GM18505 (cell line): ENCODE data around the gene NOTUM.

ENCODE experiments used
- ATAC-seq: cut with Tn5 transposase; IDR thresholded peaks from one replicate; pipeline ENCODE4 v1.9.1; 2021; ENCODE audit not compliant: unreplicated experiment
- POLR2A ChIP-seq: IDR thresholded peaks from 4 replicates; pipeline ENCODE4 v1.6.1; 2011; ENCODE audit warnings: borderline replicate concordance; ENCODE audit not compliant: insufficient read depth, insufficient read length; ENCODE audit errors: extremely low read depth

NOTUM gene

DNA sequence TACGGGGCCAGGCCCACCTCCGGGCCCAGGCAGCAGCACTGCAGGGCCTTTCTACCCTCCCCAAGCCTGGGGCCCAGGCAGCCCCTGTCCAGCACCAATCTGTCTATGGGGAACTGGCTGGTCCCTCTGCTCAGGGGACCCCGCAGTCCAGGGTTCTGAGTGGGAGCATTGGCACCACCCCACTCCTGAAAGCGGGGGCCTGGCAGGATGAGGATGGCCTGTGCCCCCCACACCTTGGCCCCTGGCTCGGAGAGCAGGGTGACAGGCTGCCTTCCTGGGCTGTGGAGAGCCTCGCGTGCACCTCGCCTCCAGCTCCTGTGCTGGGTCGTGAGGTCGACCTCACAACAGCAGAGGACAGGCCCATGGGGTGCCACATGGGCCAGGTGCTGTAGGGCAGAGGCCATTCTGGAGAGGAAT is 57.6 kb downstream of the NOTUM start:
- no peak for ATAC-seq
- TF ChIP-seq POLR2A: no peak

- no peak for ATAC-seq
These were observed 58.2 kb downstream of the NOTUM start for GRCh38 chr17:81902653-81903414.

More at GRCh38 chr17:81902653-81903414, 58.2 kb downstream of the NOTUM start:
- TF ChIP-seq POLR2A: no peak
